ENCODE results near the gene C10orf105. TPM values are rescaled to one million over a fixed set of nuclear protein-coding genes. Genes with fewer than 3 reads are reported as not detected.
A peak's percentile ranks its signal among the peaks of the same experiment; 100 is the strongest.

Gene C10orf105
- total RNA-seq, 2 experiments from 2014 or later, result 0.09 to 0.15 TPM

- BruUV-seq (replicated peaks), result no TSS peak
- no peaks in the 10 kb centered on the region for H3K9me3 ChIP-seq (ENCODE audit: low read length)
- CTCF ChIA-PET (ENCODE audit: unreplicated experiment), result no interaction called here
- peak overlapping the region; percentile 93 for H2AFZ ChIP-seq (ENCODE audit: low read length)
- no peak overlapping the region for H3K4me3 ChIP-seq (ENCODE audit: low read depth, low read length, poor library complexity, severe bottlenecking)
- peak overlapping the region; percentile 52 for H3K4me2 ChIP-seq (ENCODE audit: low read length)
- TF ChIP-seq CTCF (conservative IDR thresholded peaks at IDR 0.05; ENCODE audit: low read length), result no peak
- no peak for TF ChIP-seq EZH2phosphoT487 (IDR thresholded peaks at IDR 0.05; ENCODE audit: borderline replicate concordance, low read depth, low read length)
- no peaks in the 10 kb centered on the region for H3K9me2 ChIP-seq (ENCODE audit: insufficient read depth, low read length)
- H3K79me2 ChIP-seq (ENCODE audit: insufficient read depth, low read depth, low read length), result no peaks in the 10 kb centered on the region
- no peaks in the 10 kb centered on the region for H3K36me3 ChIP-seq (ENCODE audit: insufficient read depth, low read length)
- peak; percentile 73 for DNase-seq (ENCODE audit: low spot score)
- POLR2A ChIA-PET, result no interaction called here
- H4K20me1 ChIP-seq (ENCODE audit: insufficient read depth, low read length), result no peaks in the 10 kb centered on the region
- intact Hi-C loops (cut with micrococcal nuclease; ENCODE audit: unreplicated experiment), result no loop called here
- peak overlapping the region; percentile 36 for H3K27ac ChIP-seq (ENCODE audit: low read depth, low read length, poor library complexity, severe bottlenecking)
- H3K4me1 ChIP-seq (ENCODE audit: insufficient read depth, low read length, poor library complexity, severe bottlenecking), result peaks cover 29% of the 10 kb centered on the region
Measured at GRCh38 chr10:71667387-71667752, 52.2 kb downstream of the C10orf105 start.

DNA sequence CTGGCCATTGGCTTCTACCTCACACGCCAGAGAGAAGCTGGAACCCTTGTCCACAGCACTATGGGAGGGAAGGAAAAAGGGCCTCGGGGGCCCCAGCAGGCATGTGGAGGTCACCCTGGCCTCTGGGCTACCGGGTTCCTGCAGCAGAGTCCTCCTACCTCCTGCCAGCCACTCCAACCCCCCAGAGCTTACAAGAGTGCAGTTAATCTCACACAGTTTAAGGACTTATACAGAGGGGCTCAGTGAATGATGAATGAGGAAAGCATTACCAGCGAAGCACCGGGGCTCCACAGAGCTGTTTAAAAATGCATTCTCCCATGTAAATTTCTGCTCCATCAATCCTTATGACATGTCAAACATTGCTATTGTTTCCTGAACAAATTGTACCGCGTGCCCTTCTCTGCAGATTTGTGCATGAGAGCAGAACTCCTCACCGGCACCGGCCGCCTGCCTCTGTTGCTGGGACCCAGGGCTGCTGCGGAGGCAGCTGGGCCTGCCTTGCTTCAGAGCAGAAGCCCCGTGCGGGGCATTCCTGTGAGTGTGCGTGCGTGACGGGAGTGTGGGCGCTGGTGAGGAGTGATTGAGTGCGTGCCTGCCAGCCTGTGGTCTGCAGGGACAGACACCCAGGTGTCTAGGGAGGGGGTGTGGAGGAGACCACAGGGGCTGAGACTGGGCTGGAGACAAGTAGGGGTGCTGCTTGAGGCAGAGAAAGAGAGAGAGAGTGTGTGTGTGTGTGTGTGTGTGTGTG is 52.8 kb downstream of the C10orf105 start:
- H2AFZ ChIP-seq (ENCODE audit: low read length), result peak overlapping the region; percentile 93; the same call in 1 of the 2 replicates
- BruUV-seq (replicated peaks), result no TSS peak
- no peak for DNase-seq (ENCODE audit: low spot score)
- H3K27ac ChIP-seq (ENCODE audit: low read depth, low read length, poor library complexity, severe bottlenecking), result peak overlapping the region; percentile 36
- H3K79me2 ChIP-seq (ENCODE audit: insufficient read depth, low read depth, low read length), result no peaks in the 10 kb centered on the region
- no peaks in the 10 kb centered on the region for H3K9me2 ChIP-seq (ENCODE audit: insufficient read depth, low read length)
- H3K4me1 ChIP-seq (ENCODE audit: insufficient read depth, low read length, poor library complexity, severe bottlenecking), result peaks cover 29% of the 10 kb centered on the region
- intact Hi-C loops (cut with micrococcal nuclease; ENCODE audit: unreplicated experiment), result no loop called here
- TF ChIP-seq EZH2phosphoT487 (IDR thresholded peaks at IDR 0.05; ENCODE audit: borderline replicate concordance, low read depth, low read length) (no peak), CTCF (conservative IDR thresholded peaks at IDR 0.05; ENCODE audit: low read length) (no peak)
- POLR2A ChIA-PET, result no interaction called here
- no peaks in the 10 kb centered on the region for H3K9me3 ChIP-seq (ENCODE audit: low read length)
- CTCF ChIA-PET (ENCODE audit: unreplicated experiment), result interaction anchor here (0.6 kb wide), 1 partner anchor 1831 kb away, joined by 3 read pairs; no protein-coding TSS in a partner anchor
- no peaks in the 10 kb centered on the region for H4K20me1 ChIP-seq (ENCODE audit: insufficient read depth, low read length)
- H3K36me3 ChIP-seq (ENCODE audit: insufficient read depth, low read length), result no peaks in the 10 kb centered on the region
- H3K4me2 ChIP-seq (ENCODE audit: low read length), result peak overlapping the region; percentile 52
- H3K4me3 ChIP-seq (ENCODE audit: low read depth, low read length, poor library complexity, severe bottlenecking), result no peak overlapping the region

- TF ChIP-seq CTCF (conservative IDR thresholded peaks at IDR 0.05; ENCODE audit: low read length), result no peak
- TF ChIP-seq EZH2phosphoT487 (IDR thresholded peaks at IDR 0.05; ENCODE audit: borderline replicate concordance, low read depth, low read length), result no peak
- Histone ChIP-seq H3K4me2 (ENCODE audit: low read length) (no peak overlapping the region), H2AFZ (ENCODE audit: low read length) (no peak overlapping the region), H4K20me1 (ENCODE audit: insufficient read depth, low read length) (no peaks in the 10 kb centered on the region), H3K9me3 (ENCODE audit: low read length) (no peaks in the 10 kb centered on the region), H3K9me2 (ENCODE audit: insufficient read depth, low read length) (no peaks in the 10 kb centered on the region), H3K4me3 (ENCODE audit: low read depth, low read length, poor library complexity, severe bottlenecking) (no peak overlapping the region), H3K36me3 (ENCODE audit: insufficient read depth, low read length) (no peaks in the 10 kb centered on the region), H3K27ac (ENCODE audit: low read depth, low read length, poor library complexity, severe bottlenecking) (no peak overlapping the region), H3K79me2 (ENCODE audit: insufficient read depth, low read depth, low read length) (no peaks in the 10 kb centered on the region), H3K4me1 (ENCODE audit: insufficient read depth, low read length, poor library complexity, severe bottlenecking) (peaks cover 36% of the 10 kb centered on the region)
- ChIA-PET CTCF (ENCODE audit: unreplicated experiment) (interaction anchor here (0.6 to 1.3 kb wide), 2 partner anchors 27 to 47 kb away, joined by 3 to 10 read pairs; no protein-coding TSS in a partner anchor), POLR2A (interaction anchor here (1.0 kb wide), 1 partner anchor 40 kb away, joined by 5 read pairs; no protein-coding TSS in a partner anchor)
- no TSS peak for BruUV-seq (replicated peaks)
- intact Hi-C loops (cut with micrococcal nuclease; ENCODE audit: unreplicated experiment), result no loop called here
- DNase-seq (ENCODE audit: low spot score), result no peak
Measured at GRCh38 chr10:71665456-71665855, 54.1 kb downstream of the C10orf105 start.

All from OCI-LY7 (cell line).